Endothelial cell of umbilical vein (primary cell): ENCODE data around the gene HAPLN2. TPM values are rescaled to one million over a fixed set of nuclear protein-coding genes. Genes with fewer than 3 reads are reported as not detected.
A peak's percentile ranks its signal among the peaks of the same experiment; 100 is the strongest.

ENCODE experiments used
- BruUV-seq: library from RNA; stranded (reverse); fragments of 400-500 nt; replicated peaks from 2 replicates; lab custom pipeline; 2021; lab: Mats Ljungman, UMichigan
- CTCF ChIA-PET: fragments of 300-600, 350-600 bp; sonication (Branson Sonifier 250); formaldehyde crosslinking; loops from one replicate; lab custom pipeline; 2021; ENCODE audit warnings: antibody characterized with exemption, inconsistent platforms; lab: Charles Lee
- POLR2A ChIA-PET: fragments of 300-600, 350-600 bp; sonication (Branson Sonifier 250); formaldehyde crosslinking; loops from one replicate; lab custom pipeline; 2021; ENCODE audit warnings: antibody characterized with exemption, inconsistent platforms; lab: Charles Lee
- DNase-seq: peaks from one replicate; pipeline ENCODE4 v3.0.0-alpha.2; 2011; ENCODE audit warnings: low read depth, low spot score
- FAIRE-seq: peaks from 2 replicates; lab custom pipeline; 2011; peaks lifted over from hg19 to GRCh38; lab: Jason Lieb, UNC
- H2AFZ ChIP-seq: 2 replicates; pipeline ENCODE4 v1.6.0; 2012; ENCODE audit warnings: low read depth, low read length, control low read depth, inconsistent platforms
- H3K27ac ChIP-seq: 2 replicates; pipeline ENCODE4 v1.5.1; 2011; ENCODE audit warnings: low read depth, mild to moderate bottlenecking, control low read depth, low read length, moderate library complexity; ENCODE audit not compliant: insufficient read depth
- H3K27me3 ChIP-seq, 2 experiments: 2 replicates each; pipeline versions ENCODE4 v1.6.0 to v1.6.1; 2011; ENCODE audit warnings: low read length in 2 of 2, mixed read lengths in 1 of 2; ENCODE audit not compliant: control insufficient read depth in 2 of 2, insufficient read depth in 2 of 2
- H3K36me3 ChIP-seq, 2 experiments: 2 replicates in 1 of 2; 3 replicates in 1 of 2; pipeline ENCODE4 v1.5.1; 2011; ENCODE audit warnings: low read length in 2 of 2, mild to moderate bottlenecking in 1 of 2, moderate library complexity in 1 of 2; ENCODE audit not compliant: control insufficient read depth in 2 of 2, insufficient read depth in 2 of 2; ENCODE audit errors: extremely low read depth in 1 of 2
- H3K4me1 ChIP-seq: 3 replicates; pipeline ENCODE4 v1.5.1; 2011; ENCODE audit warnings: mild to moderate bottlenecking, low read length; ENCODE audit not compliant: control insufficient read depth, insufficient read depth; ENCODE audit errors: extremely low read depth
- H3K4me2 ChIP-seq: 2 replicates; pipeline ENCODE4 v1.6.1; 2011; ENCODE audit warnings: low read length, control low read depth, mixed read lengths; ENCODE audit not compliant: insufficient read depth
- H3K4me3 ChIP-seq, 3 experiments: fragments of 200-600 bp in 1 of 3; sonication (generic), shearing (Covaris generic) in 1 of 3; replicated peaks in 1 of 3; 2 replicates each; pipeline ENCODE4 v1.5.1; 2011 to 2016; ENCODE audit warnings: control low read depth in 3 of 3, low read length in 3 of 3, mild to moderate bottlenecking in 2 of 3, inconsistent platforms in 1 of 3, low read depth in 1 of 3, moderate library complexity in 1 of 3; ENCODE audit not compliant: insufficient read depth in 1 of 3
- H3K79me2 ChIP-seq: 2 replicates; pipeline ENCODE4 v1.6.0; 2012; ENCODE audit warnings: low read length, inconsistent platforms; ENCODE audit not compliant: control insufficient read depth, insufficient read depth
- H3K9ac ChIP-seq: replicated peaks from 2 replicates; pipeline ENCODE3; 2011; ENCODE audit warnings: low read length, control low read depth; ENCODE audit not compliant: insufficient read depth; ENCODE audit errors: extremely low read depth
- H3K9me1 ChIP-seq: replicated peaks from 3 replicates; pipeline ENCODE4 v1.6.0; 2011; ENCODE audit warnings: mild to moderate bottlenecking, low read length; ENCODE audit not compliant: control insufficient read depth, insufficient read depth; ENCODE audit errors: extremely low read depth
- H3K9me3 ChIP-seq: replicated peaks from 2 replicates; pipeline ENCODE4 v1.5.1; 2012; ENCODE audit warnings: low read length, inconsistent platforms; ENCODE audit not compliant: control insufficient read depth, insufficient read depth
- H4K20me1 ChIP-seq: replicated peaks from 2 replicates; pipeline ENCODE3; 2011; ENCODE audit warnings: mild to moderate bottlenecking, low read length; ENCODE audit not compliant: control insufficient read depth, insufficient read depth; ENCODE audit errors: extremely low read depth
- CTCF ChIP-seq, 2 donors: IDR thresholded peaks; 1 replicate in 1 of 2; 2 replicates in 1 of 2; pipeline ENCODE4 v1.5.1; 2011; ENCODE audit warnings: low read length in 2 of 2, mild to moderate bottlenecking in 2 of 2, moderate library complexity in 2 of 2, control low read depth in 1 of 2, inconsistent platforms in 1 of 2, low read depth in 1 of 2; ENCODE audit not compliant: insufficient read depth in 1 of 2; ENCODE audit errors: extremely low read depth in 1 of 2
- EZH2 ChIP-seq: IDR thresholded peaks from 2 replicates; pipeline ENCODE4 v1.6.1; 2012; ENCODE audit warnings: borderline replicate concordance, low read depth, mild to moderate bottlenecking, moderate library complexity, low read length, inconsistent platforms; ENCODE audit not compliant: severe bottlenecking
- POLR2AphosphoS5 ChIP-seq: IDR thresholded peaks from 2 replicates; pipeline ENCODE4 v1.6.1; 2012; ENCODE audit warnings: low read depth, mild to moderate bottlenecking, control low read depth, low read length, moderate library complexity; ENCODE audit not compliant: insufficient read depth
- dilution Hi-C: fragments of 300-500 bp; cut with MboI; formaldehyde crosslinking; loops from one replicate; pipeline ENCODE4 v1.15.0; 2019; ENCODE audit warnings: low sequenced_read_pairs; ENCODE audit not compliant: extremely low pct_ligation_motif_present
- intact Hi-C: fragments of 100-400 bp; cut with micrococcal nuclease; formaldehyde crosslinking; loops from one replicate; pipeline ENCODE4 v1.10.0; 2022
- polyA plus RNA-seq, 4 experiments: library from polyadenylated mRNA; depleted of rRNA in 3 of 4; stranded (reverse) in 3 of 4; unstranded in 1 of 4; fragments of >200 nt; gene quantifications; 2 replicates each; pipeline versions ENCODE4 v1.2.1 to v1.2.3, GENCODE V29; 2011 to 2012; ENCODE audit warnings: missing spikeins in 1 of 4
- total RNA-seq: library from RNA; stranded (reverse); gene quantifications from 2 replicates; pipeline ENCODE4 v1.2.3, GENCODE V29; 2021

Gene HAPLN2
- total and polyA plus RNA-seq, 2 donors (not counting 3 experiments of a cell fraction or from before 2014, with no cell fraction given), result not detected

GRCh38 chr1:156624814-156625435 is 5.7 kb downstream of the HAPLN2 start:
- intact Hi-C loops, result loop anchor here (1.0 to 5.0 kb wide), 3 partner anchors 100 to 302 kb away; partner anchors contain the start of gene PEAR1
- peak; percentile 98 for TF ChIP-seq EZH2
- no peak for TF ChIP-seq POLR2AphosphoS5
- Histone ChIP-seq H3K9ac (no peak overlapping the region), H3K36me3 (no peaks in the 10 kb centered on the region), H3K27me3 (peaks cover 41 to 43% of the 10 kb centered on the region in 2 experiments), H3K9me3 (no peaks in the 10 kb centered on the region), H3K4me1 (peaks cover 10% of the 10 kb centered on the region), H3K27ac (no peak overlapping the region), H4K20me1 (no peaks in the 10 kb centered on the region), H3K4me3 (peak overlapping the region in 1 of 3 experiments; percentile 18), H3K4me2 (no peak overlapping the region), H3K79me2 (no peaks in the 10 kb centered on the region), H2AFZ (no peak overlapping the region), H3K9me1 (no peaks in the 10 kb centered on the region)
- dilution Hi-C loops, result no loop called here
- ChIA-PET POLR2A (interaction anchor here (0.6 kb wide), 1 partner anchor 37 kb away, joined by 3 read pairs; no protein-coding TSS in a partner anchor), CTCF (interaction anchor here (0.9 to 13.8 kb wide), 29 partner anchors 8 to 449 kb away, joined by 3 to 237 read pairs (median 5); partner anchors contain the start of genes CRABP2, NES and TTC24)
- BruUV-seq, result no TSS peak
- FAIRE-seq, result no peak
- no peak for DNase-seq

GRCh38 chr1:156625436-156626078 is 6.3 kb downstream of the HAPLN2 start:
- intact Hi-C loops, result loop anchor here (1.0 to 5.0 kb wide), 4 partner anchors 32 to 302 kb away; partner anchors contain the start of gene PEAR1
- Histone ChIP-seq H3K4me3 (no peak overlapping the region), H3K9me3 (no peaks in the 10 kb centered on the region), H3K36me3 (no peaks in the 10 kb centered on the region), H4K20me1 (no peaks in the 10 kb centered on the region), H3K9ac (no peak overlapping the region), H3K27ac (no peak overlapping the region), H3K27me3 (peaks cover 36% of the 10 kb centered on the region in 2 experiments), H2AFZ (peak overlapping the region; percentile 22), H3K4me2 (no peak overlapping the region), H3K4me1 (peaks cover 10% of the 10 kb centered on the region), H3K79me2 (no peaks in the 10 kb centered on the region), H3K9me1 (no peaks in the 10 kb centered on the region)
- POLR2A ChIA-PET, result no interaction called here
- BruUV-seq, result no TSS peak
- dilution Hi-C loops, result no loop called here
- TF ChIP-seq CTCF (IDR thresholded peaks at IDR 0.05; ENCODE audit: extremely low read depth in 1 of 2, insufficient read depth in 1 of 2, low read depth in 1 of 2, low read length in 2 of 2), result peak; percentile 69 to 90
- TF ChIP-seq POLR2AphosphoS5, result no peak
- TF ChIP-seq EZH2, result peak; percentile 84
- DNase-seq (peak; percentile 47), FAIRE-seq (peak; percentile 49)
- CTCF ChIA-PET, result interaction anchor here (0.9 to 13.8 kb wide), 17 partner anchors 8 to 265 kb away, joined by 3 to 237 read pairs (median 16); partner anchors contain the start of genes BCAN, CRABP2, NES and TTC24
